AG09309 (cell line): ENCODE data around the gene CLIC4.

Experiments
- DNase-seq: peaks from one replicate; pipeline ENCODE4 v3.0.0-alpha.2; 2010; ENCODE audit warnings: low read depth
- H3K4me3 ChIP-seq: 2 replicates; pipeline ENCODE4 v1.5.1; 2011; ENCODE audit warnings: mild to moderate bottlenecking, low read depth, low read length, moderate library complexity; ENCODE audit not compliant: control insufficient read depth
- CTCF ChIP-seq: IDR thresholded peaks from 2 replicates; pipeline ENCODE4 v1.5.1; 2011; ENCODE audit warnings: mild to moderate bottlenecking, low read depth, low read length, inconsistent platforms; ENCODE audit not compliant: insufficient read depth, control insufficient read depth; ENCODE audit errors: missing control alignments

CLIC4 gene

GRCh38 chr1:24856787-24857506, 111.7 kb downstream of the CLIC4 start:
- no peak for TF ChIP-seq CTCF
- H3K4me3 ChIP-seq: no peak overlapping the region
- DNase-seq: no peak

- peak; percentile 4 for TF ChIP-seq CTCF
- H3K4me3 ChIP-seq: no peak overlapping the region
- no peak for DNase-seq
These were observed 112.4 kb downstream of the CLIC4 start for GRCh38 chr1:24857507-24858133.

GRCh38 chr1:24858277-24858676, 113.0 kb downstream of the CLIC4 start:
- no peak for TF ChIP-seq CTCF
- no peak for DNase-seq
- H3K4me3 ChIP-seq: no peak overlapping the region

- no peak for DNase-seq
- TF ChIP-seq CTCF: no peak
- no peak overlapping the region for H3K4me3 ChIP-seq
These were observed 114.1 kb downstream of the CLIC4 start for GRCh38 chr1:24859063-24860010.

- no peak for DNase-seq
- no peak for TF ChIP-seq CTCF
- no peak overlapping the region for H3K4me3 ChIP-seq
These were observed 115.6 kb downstream of the CLIC4 start for GRCh38 chr1:24860841-24861240.
